ENCODE data around the gene TXN2. TPM values are rescaled to one million over a fixed set of nuclear protein-coding genes. Genes with fewer than 3 reads are reported as not detected.
A peak's percentile ranks its signal among the peaks of the same experiment; 100 is the strongest.

TXN2 gene
- total and polyA plus RNA-seq, 2 experiments from 2014 or later = 83.1 to 193 TPM

DNA sequence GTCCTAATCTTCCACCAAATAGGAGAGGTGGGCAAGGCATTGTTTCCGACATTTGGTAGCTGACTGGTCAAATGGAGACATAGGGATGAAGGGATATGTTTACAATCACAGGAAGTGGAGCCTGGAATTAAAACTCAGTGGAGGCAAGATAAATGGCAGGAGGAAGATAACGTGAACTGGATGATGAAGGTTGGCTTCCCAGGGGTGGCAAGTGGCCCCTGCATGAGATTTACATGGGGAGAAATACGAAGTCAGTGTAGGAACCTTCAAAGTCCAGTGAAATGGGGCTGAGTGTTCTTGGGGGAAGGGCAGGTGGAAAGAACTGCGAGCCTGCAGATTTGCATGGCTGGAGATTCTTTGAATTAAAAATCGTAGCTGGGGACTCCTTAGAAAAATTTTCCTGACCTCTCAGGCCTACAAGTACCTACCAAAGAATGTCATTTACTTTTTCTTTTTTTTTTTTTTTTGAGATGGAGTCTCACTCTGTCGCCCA is 26.1 kb upstream of the TXN2 start:
- Histone ChIP-seq H3K36me3 (peaks cover 14% of the 10 kb centered on the region), H3K4me1 (ENCODE audit: low read depth) (no peaks in the 10 kb centered on the region), H3K27me3 (no peaks in the 10 kb centered on the region), H3K9me3 (ENCODE audit: low read depth) (no peaks in the 10 kb centered on the region), H3K27ac (peak overlapping the region; percentile 3), H3K4me3 (peak overlapping the region; percentile 41)
- TF ChIP-seq, protein P1, sequence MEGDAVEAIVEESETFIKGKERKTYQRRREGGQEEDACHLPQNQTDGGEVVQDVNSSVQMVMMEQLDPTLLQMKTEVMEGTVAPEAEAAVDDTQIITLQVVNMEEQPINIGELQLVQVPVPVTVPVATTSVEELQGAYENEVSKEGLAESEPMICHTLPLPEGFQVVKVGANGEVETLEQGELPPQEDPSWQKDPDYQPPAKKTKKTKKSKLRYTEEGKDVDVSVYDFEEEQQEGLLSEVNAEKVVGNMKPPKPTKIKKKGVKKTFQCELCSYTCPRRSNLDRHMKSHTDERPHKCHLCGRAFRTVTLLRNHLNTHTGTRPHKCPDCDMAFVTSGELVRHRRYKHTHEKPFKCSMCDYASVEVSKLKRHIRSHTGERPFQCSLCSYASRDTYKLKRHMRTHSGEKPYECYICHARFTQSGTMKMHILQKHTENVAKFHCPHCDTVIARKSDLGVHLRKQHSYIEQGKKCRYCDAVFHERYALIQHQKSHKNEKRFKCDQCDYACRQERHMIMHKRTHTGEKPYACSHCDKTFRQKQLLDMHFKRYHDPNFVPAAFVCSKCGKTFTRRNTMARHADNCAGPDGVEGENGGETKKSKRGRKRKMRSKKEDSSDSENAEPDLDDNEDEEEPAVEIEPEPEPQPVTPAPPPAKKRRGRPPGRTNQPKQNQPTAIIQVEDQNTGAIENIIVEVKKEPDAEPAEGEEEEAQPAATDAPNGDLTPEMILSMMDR (IDR thresholded peaks at IDR 0.05; ENCODE audit: low read depth, low read length) = no peak
- DNase-seq (ENCODE audit: low read depth in 1 of 2, low spot score in 1 of 2) = no peak

DNA sequence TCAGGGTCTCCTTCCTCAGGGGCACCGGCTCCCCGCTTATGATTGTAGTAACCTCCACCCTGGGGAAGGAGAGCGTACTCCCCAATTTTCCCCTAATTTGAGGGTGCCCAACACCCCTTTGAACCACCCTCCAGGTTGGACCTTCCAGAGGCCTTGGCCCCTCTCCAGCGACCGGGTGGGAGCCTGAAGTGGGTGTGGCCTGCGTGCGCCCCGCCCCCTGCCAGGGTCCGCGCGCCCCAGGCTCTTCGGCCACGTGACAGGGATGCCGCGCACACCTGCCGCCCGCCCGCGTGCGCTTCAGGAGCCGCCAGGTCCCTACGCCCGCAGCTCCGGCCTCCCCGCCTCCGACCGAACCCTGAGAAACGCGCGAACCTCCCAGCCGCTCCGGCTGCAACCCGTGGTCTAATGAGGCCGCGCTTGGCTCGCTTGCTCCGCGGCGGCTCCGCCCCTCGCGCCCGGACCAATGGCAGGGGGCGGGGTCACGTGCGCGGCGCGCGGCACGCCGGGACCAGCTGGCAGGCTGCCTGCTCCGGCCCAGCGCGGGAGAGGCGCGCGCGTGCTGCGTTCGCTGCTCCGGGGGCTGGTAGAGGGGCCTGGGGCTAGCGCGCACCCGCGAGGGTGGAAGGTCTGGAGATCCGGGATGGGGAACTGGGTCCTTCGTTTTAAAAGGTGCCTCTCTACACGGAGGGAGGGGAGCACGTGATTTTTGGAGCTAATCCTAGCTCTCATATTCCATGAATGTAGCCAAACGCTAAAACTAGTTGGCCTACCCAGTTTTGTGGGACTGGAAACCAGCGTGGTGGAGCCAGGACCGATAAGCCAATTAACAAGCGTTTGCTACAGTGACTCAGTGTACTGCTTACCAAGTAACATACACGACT is 25.4 kb upstream of the TXN2 start, which contains the start of gene FOXRED2:
FOXRED2 (minus strand) TSS at position 404 of the 881 bp plus-strand sequence. CDS start 618 bp downstream, outside the sequence.
- Histone ChIP-seq H3K4me1 (ENCODE audit: low read depth) (no peaks in the 10 kb centered on the region), H3K27me3 (no peaks in the 10 kb centered on the region), H3K27ac (peak within 1 kb of the TSS; percentile 34), H3K9me3 (ENCODE audit: low read depth) (no peaks in the 10 kb centered on the region), H3K4me3 (peak within 1 kb of the TSS; percentile 41), H3K36me3 (peaks cover 8% of the 10 kb centered on the region)
- DNase-seq (ENCODE audit: low read depth in 1 of 2, low spot score in 1 of 2) = peak; percentile 90 to 94
- TF ChIP-seq, protein P1 (IDR thresholded peaks at IDR 0.05; ENCODE audit: low read depth, low read length) = no peak

DNA sequence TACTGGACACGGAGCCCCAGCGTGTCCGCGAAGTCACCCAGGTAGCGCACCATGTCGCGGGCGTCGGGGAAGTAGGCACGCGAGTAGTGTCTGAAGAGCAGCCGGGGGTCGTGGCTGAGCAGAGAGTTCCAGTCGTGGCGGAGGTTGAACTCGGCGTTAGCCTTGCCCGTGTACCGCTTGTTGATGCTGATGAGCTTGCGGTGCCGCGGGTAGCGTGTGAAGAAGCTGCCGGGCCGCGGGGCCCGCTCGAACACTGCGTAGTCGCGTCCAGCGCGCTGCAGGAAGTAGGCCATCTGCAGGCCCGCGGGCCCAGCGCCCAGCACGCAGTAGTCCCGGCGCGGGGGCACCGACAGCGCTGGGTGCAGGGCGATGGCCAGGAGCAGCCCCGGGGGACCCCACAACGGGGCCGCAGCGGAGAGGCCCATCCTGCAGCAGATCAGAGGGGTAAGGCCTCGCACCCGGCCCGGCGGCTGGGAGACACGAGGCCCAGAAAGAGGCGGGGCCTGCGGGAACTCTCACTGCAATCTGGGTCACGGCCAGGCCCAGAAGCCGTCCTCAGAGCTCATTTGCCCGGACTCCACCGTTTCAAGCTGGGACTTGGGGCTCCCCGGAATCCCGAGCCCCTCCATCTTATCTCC is 24.7 kb upstream of the TXN2 start:
- TF ChIP-seq, protein P1 (IDR thresholded peaks at IDR 0.05; ENCODE audit: low read depth, low read length) = no peak
- DNase-seq (ENCODE audit: low read depth in 1 of 2, low spot score in 1 of 2) = no peak
- peaks cover 6% of the 10 kb centered on the region for H3K36me3 ChIP-seq
- peak overlapping the region; percentile 34 for H3K27ac ChIP-seq
- H3K27me3 ChIP-seq = no peaks in the 10 kb centered on the region
- no peaks in the 10 kb centered on the region for H3K9me3 ChIP-seq (ENCODE audit: low read depth)
- peak overlapping the region; percentile 41 for H3K4me3 ChIP-seq
- no peaks in the 10 kb centered on the region for H3K4me1 ChIP-seq (ENCODE audit: low read depth)

DNA sequence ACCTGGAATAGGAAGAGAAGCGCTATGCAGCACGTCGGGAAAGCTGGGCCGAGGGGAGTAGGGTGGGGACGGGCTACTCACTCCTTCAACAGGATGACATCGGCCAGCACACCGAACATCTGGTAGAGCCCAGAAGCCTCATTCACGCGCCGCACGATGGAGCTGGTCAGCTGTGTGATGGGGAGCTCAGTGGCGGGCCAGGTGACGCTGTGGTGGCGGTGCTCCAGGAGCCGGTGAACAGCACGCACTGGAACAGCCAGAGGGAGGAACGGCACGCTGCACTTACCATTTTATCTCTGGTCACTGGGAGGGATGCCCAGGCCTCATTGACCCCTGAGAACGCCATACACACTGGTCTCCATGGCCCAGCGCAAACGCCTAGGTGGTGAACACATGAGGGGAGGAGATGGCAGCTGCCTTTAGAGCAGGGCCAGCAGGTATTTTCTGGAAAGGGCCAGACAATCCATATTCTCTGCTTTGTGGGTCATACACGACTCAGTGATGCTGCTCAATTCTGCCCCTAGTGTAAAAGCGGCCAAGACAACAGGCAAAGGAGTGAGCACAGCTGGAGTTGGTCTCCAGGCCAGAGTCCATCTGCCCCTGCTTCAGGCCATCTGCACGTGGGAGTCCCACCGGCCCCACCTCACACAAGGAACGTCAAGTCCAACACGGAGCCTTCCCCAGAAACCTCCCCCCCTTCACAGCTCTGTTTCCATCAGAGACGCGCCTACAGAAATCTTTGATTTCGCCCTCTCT is 16.6 kb upstream of the TXN2 start:
- no peak for DNase-seq (ENCODE audit: low read depth in 1 of 2, low spot score in 1 of 2)
- TF ChIP-seq, protein P1 (IDR thresholded peaks at IDR 0.05; ENCODE audit: low read depth, low read length) = no peak
- H3K36me3 ChIP-seq = peaks cover 22% of the 10 kb centered on the region

DNA sequence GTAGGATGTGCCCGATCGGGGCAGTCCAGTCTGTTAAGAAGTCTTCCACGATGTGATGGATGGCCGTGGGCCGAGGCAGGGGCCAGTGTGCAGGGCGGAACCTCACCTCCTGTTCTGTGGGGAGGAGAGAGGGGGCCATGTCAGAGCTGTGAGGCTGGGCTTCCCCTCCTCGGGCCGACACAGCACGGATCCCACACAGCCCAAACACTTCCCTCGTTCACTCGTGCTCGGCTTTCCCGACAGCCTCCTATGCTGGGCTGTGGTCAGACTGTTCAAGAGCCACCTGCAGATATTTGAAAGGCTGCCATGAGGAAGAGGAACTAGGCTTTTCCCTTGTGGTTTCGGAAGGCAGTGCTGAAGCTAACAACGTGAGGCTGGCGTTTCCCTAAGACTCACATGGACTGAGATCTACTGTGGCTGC is 12.3 kb upstream of the TXN2 start:
- Histone ChIP-seq H3K27ac (no peak overlapping the region), H3K9me3 (ENCODE audit: low read depth) (no peaks in the 10 kb centered on the region), H3K4me3 (no peak overlapping the region), H3K27me3 (no peaks in the 10 kb centered on the region), H3K4me1 (ENCODE audit: low read depth) (no peaks in the 10 kb centered on the region), H3K36me3 (peaks cover 25% of the 10 kb centered on the region)
- no peak for DNase-seq (ENCODE audit: low read depth in 1 of 2, low spot score in 1 of 2)
- TF ChIP-seq, protein P1 (IDR thresholded peaks at IDR 0.05; ENCODE audit: low read depth, low read length) = no peak

More for the DNA sequence above, 16.6 kb upstream of the TXN2 start:
- H3K27ac ChIP-seq = no peak overlapping the region
- H3K4me1 ChIP-seq (ENCODE audit: low read depth) = no peaks in the 10 kb centered on the region
- no peaks in the 10 kb centered on the region for H3K27me3 ChIP-seq
- H3K4me3 ChIP-seq = no peak overlapping the region
- no peaks in the 10 kb centered on the region for H3K9me3 ChIP-seq (ENCODE audit: low read depth)

All from cardiac muscle cell (in vitro differentiated cells and primary cell).